Breast epithelium (tissue), 3 donors: ENCODE measurements around the gene DBNDD2.

Source experiments
- CTCF ChIP-seq, 3 donors: fragments of 450-650 bp; IDR thresholded peaks; one replicate each; pipeline ENCODE4 v1.5.1; 2016 to 2017; ENCODE audit warnings: antibody characterized with exemption in 3 of 3, mild to moderate bottlenecking in 3 of 3, moderate library complexity in 3 of 3
- POLR2AphosphoS5 ChIP-seq, 3 donors: sonication (generic); formaldehyde crosslinking; IDR thresholded peaks; one replicate each; pipeline ENCODE4 v1.6.1; 2017; ENCODE audit warnings: antibody characterized with exemption in 3 of 3

- TF ChIP-seq CTCF (IDR thresholded peaks at IDR 0.05) (no peak), POLR2AphosphoS5 (IDR thresholded peaks at IDR 0.05) (no peak)
Observed at GRCh38 chr20:45449528-45449927, 41.4 kb downstream of the DBNDD2 start.
